GM21786 (cell line): ENCODE measurements around the gene DCLRE1B.
A peak's percentile ranks its signal among the peaks of the same experiment; 100 is the strongest.

Experiments used
- ATAC-seq: cut with Tn5 transposase; IDR thresholded peaks from one replicate; pipeline ENCODE4 v1.9.1; 2021; ENCODE audit not compliant: unreplicated experiment

Gene DCLRE1B

GRCh38 chr1:113886417-113887401 is 18.4 kb upstream of the DCLRE1B start:
- ATAC-seq, result no peak

DNA sequence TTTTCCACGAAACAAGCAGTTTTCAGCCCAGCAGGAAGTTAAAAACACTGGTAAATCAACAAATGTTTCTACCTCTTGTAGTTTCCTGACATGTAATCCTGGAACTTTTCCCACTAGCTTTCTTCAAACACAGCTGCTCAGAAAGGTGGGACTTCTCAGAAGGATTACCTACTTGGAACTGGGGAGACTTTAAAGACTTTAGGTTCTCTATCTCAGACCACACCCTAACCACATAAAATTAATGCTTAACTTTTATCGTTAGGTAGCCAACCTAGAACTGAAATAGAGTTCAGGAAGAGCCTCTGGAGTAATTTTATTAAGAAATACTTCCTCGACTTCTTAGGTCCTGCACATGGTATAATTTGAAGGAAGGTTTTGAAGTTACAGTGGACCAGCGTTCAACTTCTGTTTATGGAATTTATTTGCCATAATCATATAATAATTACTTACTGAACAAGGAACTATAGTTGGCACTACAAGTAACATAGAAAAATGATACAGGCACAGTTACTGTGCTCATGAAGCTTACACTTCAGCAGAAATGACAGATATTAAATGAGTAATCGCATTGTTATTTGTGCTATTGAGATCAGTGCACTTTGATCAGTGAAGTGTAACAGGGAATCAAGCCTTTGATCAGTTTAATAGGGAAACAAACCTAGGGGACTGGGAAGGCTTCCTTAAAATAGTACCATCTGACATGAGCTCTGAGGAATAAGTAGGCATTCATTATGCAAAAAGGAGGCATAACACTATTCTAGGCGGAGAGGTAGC is 17.5 kb upstream of the DCLRE1B start, which contains the start of gene BCL2L15:
TSS of gene BCL2L15 (minus strand) at position 180 of the 774 bp plus-strand sequence. CDS start 206 bp downstream, outside the sequence.
- no peak for ATAC-seq

DNA sequence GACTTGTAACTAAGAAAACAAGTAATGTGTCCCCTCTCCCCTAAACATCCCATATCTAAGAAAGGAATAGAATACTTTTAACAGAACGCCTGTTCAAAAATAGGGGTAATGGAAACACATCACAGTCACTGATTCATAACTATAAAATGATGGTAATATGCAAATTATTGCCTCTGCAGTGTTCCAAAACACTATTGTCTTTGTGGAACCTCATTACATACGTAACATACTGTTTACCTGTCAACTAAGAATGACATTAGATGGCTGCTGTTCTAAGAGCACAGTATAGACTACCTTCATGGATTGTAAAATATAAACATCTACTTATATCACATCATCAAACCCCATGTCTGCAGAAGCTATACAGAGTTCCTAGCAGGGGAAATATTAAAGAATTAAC is 14.3 kb upstream of the DCLRE1B start:
- ATAC-seq, result no peak

DNA sequence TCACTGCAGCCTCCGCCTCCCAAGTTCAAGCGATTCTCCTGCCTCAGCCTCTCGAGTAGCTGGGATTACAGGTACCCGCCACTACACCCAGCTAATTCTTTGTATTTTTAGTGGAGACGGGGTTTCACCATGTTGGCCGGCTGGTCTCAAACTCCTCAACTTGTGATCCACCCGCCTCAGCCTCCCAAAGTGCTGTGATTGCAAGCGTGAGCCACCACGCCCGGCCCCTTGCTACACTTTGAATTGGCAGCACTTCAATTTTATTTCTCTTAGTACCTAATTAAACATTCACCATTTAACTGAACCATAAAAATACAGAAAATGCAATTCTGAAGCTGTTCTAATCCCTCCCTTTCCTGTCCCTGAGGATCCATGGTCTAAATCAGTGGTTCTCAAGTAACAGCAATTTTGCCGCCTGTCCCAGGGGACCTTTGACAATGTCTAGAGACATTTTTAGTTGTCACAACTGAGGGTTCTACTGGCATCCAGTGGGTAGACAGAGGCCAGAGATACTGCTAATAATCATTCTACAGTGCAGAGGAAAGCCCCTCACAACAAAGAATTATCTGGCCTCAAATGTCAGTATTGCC is 13.4 kb upstream of the DCLRE1B start:
- ATAC-seq, result no peak

DNA sequence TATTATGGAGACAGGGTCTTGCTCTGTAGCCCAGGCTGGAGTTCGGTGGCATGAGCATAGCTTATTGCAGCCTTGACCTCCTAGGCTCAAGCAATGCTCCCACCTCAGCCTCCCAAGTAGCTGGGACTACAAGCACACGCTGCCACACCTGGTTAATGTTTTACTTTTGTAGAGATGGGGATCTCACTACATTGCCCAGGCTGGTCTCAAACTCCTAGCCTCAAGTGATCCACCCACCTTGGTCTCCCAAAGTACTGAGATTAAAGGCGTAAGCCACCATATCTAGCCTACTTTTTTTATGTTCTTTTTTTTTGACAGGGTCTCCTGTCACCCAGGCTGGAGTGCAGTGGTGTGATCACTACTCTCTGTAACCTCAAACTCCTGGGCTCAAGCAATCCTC is 11.9 kb upstream of the DCLRE1B start:
- no peak for ATAC-seq

- ATAC-seq, result no peak
Measured at GRCh38 chr1:113895098-113895497, 10.0 kb upstream of the DCLRE1B start.

DNA sequence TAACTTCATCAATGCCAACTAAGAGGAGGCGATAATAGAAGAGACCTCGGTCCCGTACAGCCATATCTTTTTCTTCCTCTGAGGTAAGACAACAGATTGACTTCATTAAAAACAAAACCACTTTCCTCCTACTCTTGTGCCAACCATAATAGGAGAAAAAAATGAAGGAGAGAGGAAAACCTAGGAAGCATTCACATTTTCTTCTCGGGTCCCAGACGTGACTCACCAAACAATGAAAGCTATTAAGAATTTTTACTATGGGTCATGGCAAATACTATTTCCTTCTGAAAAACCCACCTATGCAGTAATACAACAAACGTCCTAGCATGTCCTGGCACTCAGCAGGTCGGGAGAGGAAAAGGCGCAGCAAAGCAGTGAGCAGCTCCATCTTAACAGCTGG is 9.2 kb upstream of the DCLRE1B start:
- no peak for ATAC-seq

DNA sequence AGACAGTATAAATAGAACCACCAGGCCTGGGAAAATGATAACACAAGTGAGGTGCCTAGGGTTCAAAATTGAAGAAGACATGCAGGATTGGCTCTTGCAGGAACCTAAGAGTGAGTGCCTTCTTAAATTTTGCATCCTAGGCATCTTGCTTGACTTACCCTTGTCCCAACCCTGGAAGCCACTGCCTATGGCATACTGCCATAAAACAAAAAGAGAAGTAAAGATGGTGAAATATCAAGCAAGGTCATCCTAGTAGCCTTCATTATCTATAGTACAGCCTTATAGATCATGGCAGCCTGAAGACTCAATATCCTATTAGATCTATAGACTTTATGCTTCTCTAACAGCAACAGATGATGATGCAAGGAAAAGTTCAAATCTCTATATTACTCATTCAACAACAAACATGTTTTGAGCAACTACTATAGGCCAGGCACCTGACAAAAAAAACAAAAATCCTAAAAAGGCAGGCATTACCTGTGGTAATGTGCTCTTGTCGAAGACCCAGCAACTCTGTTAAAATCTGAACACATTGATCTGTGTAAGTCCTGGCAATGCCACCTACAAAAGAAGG is 6.8 kb upstream of the DCLRE1B start:
- ATAC-seq, result no peak

- ATAC-seq, result no peak
Measured at GRCh38 chr1:113899111-113899510, 6.0 kb upstream of the DCLRE1B start.

- ATAC-seq, result no peak
Measured at GRCh38 chr1:113901191-113901590, 3.9 kb upstream of the DCLRE1B start.

DNA sequence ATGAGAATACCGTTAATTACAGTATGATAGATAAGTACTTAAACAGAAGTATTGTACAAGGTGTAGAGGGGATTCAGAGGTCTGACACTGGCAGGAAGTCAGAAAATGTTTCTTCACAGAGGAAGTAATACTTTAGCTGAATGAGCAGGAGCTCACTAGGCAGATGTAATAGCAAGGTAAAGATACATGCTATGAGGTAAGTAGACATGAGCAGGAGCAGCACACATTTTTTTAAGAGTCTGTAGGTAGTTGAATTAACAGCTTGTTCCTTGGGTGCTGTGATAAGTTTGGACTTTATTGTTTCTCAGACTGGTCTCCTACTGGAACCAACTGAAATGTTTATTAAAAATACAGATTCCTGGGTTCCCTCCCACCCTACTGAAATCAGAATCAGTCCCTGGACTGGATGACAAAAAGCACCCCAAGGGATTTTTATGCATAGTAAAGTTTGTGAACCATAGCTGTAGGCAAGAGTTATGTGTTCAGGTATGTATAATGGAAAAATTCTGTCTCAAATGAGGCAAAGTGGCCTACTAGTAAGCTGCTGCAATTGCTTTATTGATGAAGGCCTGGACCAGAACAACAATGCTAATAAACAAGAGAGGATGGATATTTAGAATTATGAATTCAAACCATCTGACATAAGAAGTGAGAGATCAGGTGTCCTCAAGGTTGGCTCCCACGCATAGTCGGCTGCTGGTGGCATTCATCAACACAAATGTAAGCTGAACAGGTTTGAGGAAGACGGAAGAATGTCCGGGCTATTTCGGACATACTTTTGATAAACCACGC is 1.4 kb upstream of the DCLRE1B start:
- ATAC-seq, result no peak

DNA sequence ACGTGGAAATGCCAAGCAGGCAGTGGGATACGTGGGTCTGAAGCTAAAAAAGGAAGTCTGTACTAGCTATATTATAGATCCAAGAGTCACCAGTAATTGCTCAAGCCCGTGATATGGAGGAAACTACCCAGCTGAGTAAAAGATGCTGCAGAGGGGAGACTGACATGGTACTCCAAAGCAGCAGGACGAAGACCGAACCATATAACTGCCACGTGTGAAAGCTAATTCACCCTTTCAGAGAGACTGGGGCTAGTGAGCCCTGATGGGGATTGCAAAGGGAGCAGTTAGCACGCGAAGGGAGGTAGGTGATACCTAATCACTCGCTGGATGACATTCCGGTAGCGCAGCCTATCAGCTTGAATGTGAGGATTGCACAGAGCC is 843 bp upstream of the DCLRE1B start:
- peak; percentile 25 for ATAC-seq

DNA sequence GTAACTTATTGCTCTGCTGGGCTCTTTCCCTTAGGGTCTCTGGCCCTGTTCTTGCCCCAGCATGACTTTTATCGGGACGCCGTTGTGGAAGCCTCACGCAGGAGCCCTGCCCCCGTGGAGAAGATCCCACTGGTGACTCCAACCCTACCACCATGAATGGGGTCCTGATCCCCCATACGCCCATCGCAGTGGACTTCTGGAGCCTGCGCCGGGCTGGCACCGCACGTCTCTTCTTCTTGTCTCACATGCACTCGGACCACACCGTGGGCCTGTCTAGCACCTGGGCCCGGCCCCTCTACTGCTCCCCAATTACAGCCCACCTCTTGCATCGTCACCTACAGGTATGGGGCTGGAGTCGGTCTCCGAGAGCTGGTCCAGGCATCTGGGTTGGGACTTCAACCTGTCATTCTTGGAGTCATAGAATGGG is 322 bp downstream of the DCLRE1B start:
- no peak for ATAC-seq

DNA sequence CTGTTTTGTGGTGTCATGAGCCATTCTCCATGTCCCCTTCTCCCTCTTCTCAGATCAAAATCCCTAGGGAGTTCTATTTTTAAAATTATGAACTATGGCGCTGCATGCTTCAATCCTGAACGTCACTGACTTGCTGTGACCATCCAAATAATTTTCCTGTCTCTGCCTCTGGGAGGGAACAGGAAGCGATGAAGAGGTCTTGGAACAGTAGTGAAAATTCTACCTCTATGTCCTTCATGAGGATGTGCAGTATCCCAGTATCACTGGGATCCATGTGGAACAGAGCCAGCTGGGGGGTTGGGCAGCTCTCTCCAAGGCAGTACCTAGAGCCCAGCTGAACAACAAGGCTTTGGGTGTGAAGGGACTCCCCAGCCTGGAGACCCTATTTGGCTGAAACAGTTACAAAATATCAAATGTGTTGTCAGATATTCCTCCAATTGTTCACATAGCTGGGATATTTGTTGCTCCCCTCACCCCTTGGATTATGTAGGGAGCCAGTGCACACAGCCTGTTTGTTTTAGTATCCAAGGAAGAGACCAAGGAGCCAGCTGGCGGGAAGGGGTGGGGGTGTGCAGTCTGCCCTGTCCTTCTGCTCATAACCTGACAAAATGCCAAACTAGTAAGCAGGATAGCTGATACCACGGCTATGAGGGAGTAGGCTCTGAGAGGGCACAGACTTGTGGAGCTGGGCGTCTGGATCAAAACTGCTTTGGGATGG is 7.6 kb downstream of the DCLRE1B start:
- no peak for ATAC-seq

- ATAC-seq, result no peak
Measured at GRCh38 chr1:113913312-113913668, 8.2 kb downstream of the DCLRE1B start.

- no peak for ATAC-seq
Measured at GRCh38 chr1:113913887-113914664, 8.9 kb downstream of the DCLRE1B start.

- ATAC-seq, result no peak
Measured at GRCh38 chr1:113916974-113917373, 11.8 kb downstream of the DCLRE1B start.

- ATAC-seq, result no peak
Measured at GRCh38 chr1:113917400-113918082, 12.4 kb downstream of the DCLRE1B start.
